Spinal cord (tissue), 10 donors: ENCODE results near the gene PCDHGC5. TPM values are rescaled to one million over a fixed set of nuclear protein-coding genes. Genes with fewer than 3 reads are reported as not detected.

ENCODE experiments used
- DNase-seq, 6 donors: peaks; one replicate each; pipeline versions ENCODE4 v3.0.0 to v3.0.0-alpha.2; 2013 to 2015; ENCODE audit warnings: low spot score in 6 of 6, low read depth in 4 of 6
- H3K27ac ChIP-seq: one replicate; pipeline ENCODE4 v1.5.1; 2013; ENCODE audit warnings: low read depth, low read length, control low read depth
- H3K27me3 ChIP-seq: one replicate; pipeline ENCODE4 v1.6.1; 2013; ENCODE audit warnings: low read length; ENCODE audit not compliant: control insufficient read depth, insufficient read depth
- H3K36me3 ChIP-seq: one replicate; pipeline ENCODE4 v1.6.1; 2013; ENCODE audit warnings: low read length; ENCODE audit not compliant: control insufficient read depth, insufficient read depth
- H3K4me1 ChIP-seq: one replicate; pipeline ENCODE4 v1.6.1; 2013; ENCODE audit warnings: low read length; ENCODE audit not compliant: control insufficient read depth, insufficient read depth
- H3K4me3 ChIP-seq: one replicate; pipeline ENCODE4 v1.5.1; 2013; ENCODE audit warnings: low read depth, low read length, control low read depth
- H3K9me3 ChIP-seq: one replicate; pipeline ENCODE4 v1.6.1; 2013; ENCODE audit warnings: low read length; ENCODE audit not compliant: control insufficient read depth, insufficient read depth
- WGBS: methylation state at CpG from one replicate; pipeline ENCODE4 v1.1.5; 2013; ENCODE audit warnings: missing lambda C conversion rate; ENCODE audit not compliant: insufficient coverage; 5-methylcytosine and 5-hydroxymethylcytosine counted together
- polyA plus RNA-seq, 2 donors: library from polyadenylated mRNA; unstranded; fragments of 120-200 nt; gene quantifications; one replicate each; pipeline ENCODE4 v1.2.1, GENCODE V29; 2013; ENCODE audit not compliant: insufficient read length in 2 of 2
- total RNA-seq, 2 donors: library from RNA; depleted of rRNA in 1 of 2; stranded (reverse); fragments of 120-200 nt in 1 of 2; fragments of >200 nt in 1 of 2; gene quantifications; one replicate each; pipeline versions ENCODE4 v1.2.3 to v1.2.4, GENCODE V29; 2013 to 2014
- donor health status: healthy.

PCDHGC5 gene
- total and polyA plus RNA-seq, 4 donors: 4.0 to 6.5 (median 5.7) TPM

GRCh38 chr5:141489841-141490240, 960 bp downstream of the PCDHGC5 start:
- H3K9me3 ChIP-seq: no peaks in the 10 kb centered on the region
- WGBS: 79% methylated on average over 7 of the region's 10 CpGs
- peaks cover 58% of the 10 kb centered on the region for H3K36me3 ChIP-seq
- H3K4me3 ChIP-seq: no peak overlapping the region
- DNase-seq: no peak
- peaks cover 95% of the 10 kb centered on the region for H3K4me1 ChIP-seq
- H3K27ac ChIP-seq: peak overlapping the region; percentile 72
- no peaks in the 10 kb centered on the region for H3K27me3 ChIP-seq

GRCh38 chr5:141490271-141490670, 1.4 kb downstream of the PCDHGC5 start:
- Histone ChIP-seq H3K27ac (peak overlapping the region; percentile 72), H3K27me3 (no peaks in the 10 kb centered on the region), H3K4me3 (no peak overlapping the region), H3K9me3 (no peaks in the 10 kb centered on the region), H3K4me1 (peaks cover 95% of the 10 kb centered on the region), H3K36me3 (peaks cover 63% of the 10 kb centered on the region)
- DNase-seq: no peak
- 73% methylated on average over 8 of the region's 10 CpGs for WGBS

- no peaks in the 10 kb centered on the region for H3K27me3 ChIP-seq
- H3K9me3 ChIP-seq: no peaks in the 10 kb centered on the region
- WGBS: 38% methylated on average over 9 of the region's 13 CpGs
- peaks cover 94% of the 10 kb centered on the region for H3K4me1 ChIP-seq
- no peak for DNase-seq
- no peak overlapping the region for H3K4me3 ChIP-seq
- H3K27ac ChIP-seq: peak overlapping the region; percentile 42
- H3K36me3 ChIP-seq: peaks cover 63% of the 10 kb centered on the region
These were observed 1.9 kb downstream of the PCDHGC5 start for GRCh38 chr5:141490771-141491170.

- 28% methylated on average over 53 of the region's 66 CpGs for WGBS
- Histone ChIP-seq H3K9me3 (no peaks in the 10 kb centered on the region), H3K4me1 (peaks cover 94% of the 10 kb centered on the region), H3K27ac (peak overlapping the region; percentile 67), H3K27me3 (no peaks in the 10 kb centered on the region), H3K4me3 (no peak overlapping the region), H3K36me3 (peaks cover 56% of the 10 kb centered on the region)
- peak in 1 of 6 donors; percentile 36 for DNase-seq
These were observed 2.7 kb downstream of the PCDHGC5 start for GRCh38 chr5:141491323-141492167.

- Histone ChIP-seq H3K27ac (peak overlapping the region; percentile 94), H3K27me3 (no peaks in the 10 kb centered on the region), H3K4me3 (no peak overlapping the region), H3K36me3 (peaks cover 53% of the 10 kb centered on the region), H3K9me3 (no peaks in the 10 kb centered on the region), H3K4me1 (peaks cover 93% of the 10 kb centered on the region)
- peak in 2 of 6 donors; percentile 50 to 59 for DNase-seq
- WGBS: 19% methylated on average over 68 of the region's 68 CpGs
These were observed 3.4 kb downstream of the PCDHGC5 start for GRCh38 chr5:141492168-141492885.

- DNase-seq: peak in 3 of 6 donors; percentile 71 to 94 (median 93)
- Histone ChIP-seq H3K27ac (peak overlapping the region; percentile 94), H3K4me3 (peak overlapping the region; percentile 26), H3K4me1 (peaks cover 81% of the 10 kb centered on the region), H3K27me3 (no peaks in the 10 kb centered on the region), H3K9me3 (no peaks in the 10 kb centered on the region), H3K36me3 (peaks cover 63% of the 10 kb centered on the region)
- WGBS: 14% methylated on average over 3 of the region's 10 CpGs
These were observed 4.9 kb downstream of the PCDHGC5 start for GRCh38 chr5:141493500-141494422.

GRCh38 chr5:141494761-141495452, 6.0 kb downstream of the PCDHGC5 start:
- no peaks in the 10 kb centered on the region for H3K27me3 ChIP-seq
- no peaks in the 10 kb centered on the region for H3K9me3 ChIP-seq
- 8% methylated on average over 14 of the region's 22 CpGs for WGBS
- DNase-seq: peak in 3 of 6 donors; percentile 63 to 97 (median 91)
- peaks cover 62% of the 10 kb centered on the region for H3K36me3 ChIP-seq
- peak overlapping the region; percentile 26 for H3K4me3 ChIP-seq
- H3K4me1 ChIP-seq: peaks cover 70% of the 10 kb centered on the region
- H3K27ac ChIP-seq: peak overlapping the region; percentile 94

- H3K4me3 ChIP-seq: peak overlapping the region; percentile 26
- peaks cover 62% of the 10 kb centered on the region for H3K36me3 ChIP-seq
- H3K4me1 ChIP-seq: peaks cover 64% of the 10 kb centered on the region
These were observed 6.6 kb downstream of the PCDHGC5 start for GRCh38 chr5:141495453-141495811.

More at GRCh38 chr5:141495453-141495811, 6.6 kb downstream of the PCDHGC5 start:
- WGBS: 14% methylated on average over 7 of the region's 8 CpGs
- DNase-seq: peak in 1 of 6 donors; percentile 37
- no peaks in the 10 kb centered on the region for H3K27me3 ChIP-seq
- H3K9me3 ChIP-seq: no peaks in the 10 kb centered on the region
- peak overlapping the region; percentile 94 for H3K27ac ChIP-seq
